ENCODE results near the gene GRB2. TPM values are rescaled to one million over a fixed set of nuclear protein-coding genes. Genes with fewer than 3 reads are reported as not detected.

The GRB2 gene
- total RNA-seq, 6 donors from 2014 or later, result 103 to 168 (median 151) TPM

DNA sequence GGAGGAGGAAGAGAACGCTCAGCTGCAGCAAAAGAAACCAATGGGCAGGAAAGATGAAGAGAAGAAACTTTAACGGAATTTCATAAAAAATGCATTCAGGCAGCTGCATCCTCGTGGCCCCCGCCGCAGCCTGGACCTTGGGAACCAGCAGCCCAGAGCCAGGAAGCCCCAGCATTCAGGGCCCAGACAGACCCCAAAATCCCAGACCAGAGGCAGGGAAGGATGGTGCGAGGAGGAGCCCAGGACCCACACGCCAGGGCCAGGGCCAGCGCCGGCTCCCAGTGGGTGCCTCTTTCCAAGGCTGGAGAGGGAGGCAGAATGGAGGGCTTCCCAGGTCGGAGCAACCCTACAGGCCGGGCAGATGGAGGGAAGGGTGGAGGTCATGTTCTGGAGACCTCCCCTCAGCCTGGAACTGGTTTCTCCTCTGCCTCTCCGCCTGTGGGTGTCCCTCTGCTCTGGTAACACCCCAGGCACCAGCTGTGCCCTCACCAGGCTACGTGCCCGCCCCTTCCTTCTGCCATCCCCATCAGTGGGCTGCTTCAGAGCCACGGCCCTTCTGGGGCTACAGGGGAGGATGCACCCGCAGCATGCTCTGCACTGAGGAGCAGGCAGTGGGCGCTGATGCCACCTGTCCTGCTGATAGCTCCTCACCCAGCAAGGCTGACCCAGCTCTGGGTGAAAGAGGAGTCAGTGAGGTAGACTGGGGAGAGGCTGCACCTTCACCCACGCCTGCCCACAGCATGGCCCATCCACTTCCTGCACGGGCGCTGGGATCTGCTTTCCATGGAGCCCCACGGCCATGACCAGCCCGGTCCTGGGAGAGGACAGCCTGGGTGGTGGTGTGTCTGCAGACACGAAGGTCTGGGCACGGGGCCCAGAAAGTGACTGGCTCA lies 133.3 kb downstream of the GRB2 start:
- H3K9me3 ChIP-seq, result no peaks in the 10 kb centered on the region
- ATAC-seq (ENCODE audit: low FRiP score in 2 of 2) (no peak), DNase-seq (peak in 1 of 2 donors; percentile 80)
- H3K4me3 ChIP-seq, result peak overlapping the region; percentile 79 to 98 (median 92)
- TF ChIP-seq EP300 (IDR thresholded peaks at IDR 0.05), result no peak
- TF ChIP-seq POLR2AphosphoS5 (IDR thresholded peaks at IDR 0.05), result no peak
- TF ChIP-seq POLR2A (IDR thresholded peaks at IDR 0.05), result no peak
- TF ChIP-seq, protein P1, sequence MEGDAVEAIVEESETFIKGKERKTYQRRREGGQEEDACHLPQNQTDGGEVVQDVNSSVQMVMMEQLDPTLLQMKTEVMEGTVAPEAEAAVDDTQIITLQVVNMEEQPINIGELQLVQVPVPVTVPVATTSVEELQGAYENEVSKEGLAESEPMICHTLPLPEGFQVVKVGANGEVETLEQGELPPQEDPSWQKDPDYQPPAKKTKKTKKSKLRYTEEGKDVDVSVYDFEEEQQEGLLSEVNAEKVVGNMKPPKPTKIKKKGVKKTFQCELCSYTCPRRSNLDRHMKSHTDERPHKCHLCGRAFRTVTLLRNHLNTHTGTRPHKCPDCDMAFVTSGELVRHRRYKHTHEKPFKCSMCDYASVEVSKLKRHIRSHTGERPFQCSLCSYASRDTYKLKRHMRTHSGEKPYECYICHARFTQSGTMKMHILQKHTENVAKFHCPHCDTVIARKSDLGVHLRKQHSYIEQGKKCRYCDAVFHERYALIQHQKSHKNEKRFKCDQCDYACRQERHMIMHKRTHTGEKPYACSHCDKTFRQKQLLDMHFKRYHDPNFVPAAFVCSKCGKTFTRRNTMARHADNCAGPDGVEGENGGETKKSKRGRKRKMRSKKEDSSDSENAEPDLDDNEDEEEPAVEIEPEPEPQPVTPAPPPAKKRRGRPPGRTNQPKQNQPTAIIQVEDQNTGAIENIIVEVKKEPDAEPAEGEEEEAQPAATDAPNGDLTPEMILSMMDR (IDR thresholded peaks at IDR 0.05), result no peak
- 53 to 60% methylated on average over 14 to 22 of the region's 24 CpGs for WGBS, 2 donors
- H3K36me3 ChIP-seq, result peaks cover 0 to 8% (median 2%) of the 10 kb centered on the region in 4 donors
- H3K27me3 ChIP-seq, result no peaks in the 10 kb centered on the region
- peak overlapping the region; percentile 93 to 99 (median 95) for H3K27ac ChIP-seq
- peaks cover 13 to 35% (median 25%) of the 10 kb centered on the region in 4 donors for H3K4me1 ChIP-seq

DNA sequence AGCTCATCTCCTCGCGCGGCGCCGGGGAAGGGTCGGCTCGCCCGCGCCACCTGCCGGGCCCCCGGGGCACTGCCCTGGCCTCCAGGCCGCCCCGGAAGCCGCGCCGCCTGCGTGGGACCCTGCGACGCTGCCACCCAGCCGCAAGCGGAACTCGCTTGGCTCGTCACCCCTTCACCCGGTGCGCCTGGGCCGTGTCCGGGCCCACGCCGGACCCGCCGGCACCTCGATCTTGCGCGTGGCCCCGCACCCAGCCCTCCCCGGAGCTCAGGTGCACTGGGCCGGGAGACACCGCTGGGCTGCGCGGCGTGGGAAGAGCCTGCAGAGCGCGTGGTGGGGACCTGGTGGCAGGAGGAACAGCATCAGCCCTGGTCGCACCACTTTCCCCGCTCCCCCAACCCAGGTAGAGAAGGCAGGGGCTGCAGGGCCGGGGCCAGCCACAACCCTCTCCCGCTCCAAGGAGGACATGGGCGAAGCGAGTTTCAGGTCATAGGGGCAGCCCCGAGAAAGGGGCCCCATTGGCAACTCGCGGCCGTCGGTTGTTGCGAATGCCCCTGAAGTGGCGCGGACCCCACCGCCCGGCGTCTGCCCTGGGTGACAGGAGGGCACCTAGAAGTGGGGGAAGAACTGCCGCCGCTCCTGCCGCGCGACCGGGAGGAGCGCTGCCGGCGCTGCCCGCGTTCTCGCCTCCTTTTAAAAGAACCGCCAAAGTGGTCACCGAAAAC lies 134.1 kb downstream of the GRB2 start:
- Histone ChIP-seq H3K27ac (peak overlapping the region; percentile 93 to 99 (median 95)), H3K4me3 (peak overlapping the region; percentile 79 to 98 (median 92)), H3K9me3 (no peaks in the 10 kb centered on the region), H3K27me3 (no peaks in the 10 kb centered on the region), H3K4me1 (peaks cover 13 to 39% (median 26%) of the 10 kb centered on the region in 4 donors), H3K36me3 (peaks cover under 1 to 13% (median 9%) of the 10 kb centered on the region in 4 donors)
- TF ChIP-seq, protein P1 (IDR thresholded peaks at IDR 0.05), result peak; percentile 95 to 100 (median 100)
- peak in 1 of 4 donors; percentile 64 for TF ChIP-seq POLR2A (IDR thresholded peaks at IDR 0.05)
- TF ChIP-seq EP300 (IDR thresholded peaks at IDR 0.05), result no peak
- peak; percentile 9 to 38 for TF ChIP-seq POLR2AphosphoS5 (IDR thresholded peaks at IDR 0.05)
- DNase-seq (peak; percentile 91 to 98), ATAC-seq (ENCODE audit: low FRiP score in 2 of 2) (peak; percentile 87 to 93)
- 0% methylated on average over 38 to 41 of the region's 74 CpGs for WGBS, 2 donors

DNA sequence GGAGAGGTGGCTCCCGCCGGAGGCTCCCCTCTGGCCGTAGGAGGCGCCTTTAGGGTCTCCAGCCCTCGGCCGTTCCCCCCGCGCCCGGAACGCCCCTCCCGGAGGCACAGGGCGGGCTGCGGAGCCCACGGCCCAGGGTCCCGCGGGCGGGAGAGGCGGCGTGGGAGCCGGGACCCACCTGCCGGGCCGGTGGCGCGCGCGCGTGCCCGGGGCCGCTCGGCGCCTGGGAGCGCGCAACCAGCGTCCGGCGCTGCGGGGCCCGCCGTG lies 134.6 kb downstream of the GRB2 start, which contains the start of gene MIF4GD:
Gene MIF4GD (minus strand): TSS at position 266 of the 267 bp plus-strand sequence. CDS start 1,036 bp downstream, outside the sequence.
- no peaks in the 10 kb centered on the region for H3K9me3 ChIP-seq
- peaks cover 6 to 17% (median 14%) of the 10 kb centered on the region in 4 donors for H3K36me3 ChIP-seq
- DNase-seq (no peak), ATAC-seq (ENCODE audit: low FRiP score in 2 of 2) (no peak)
- H3K27me3 ChIP-seq, result no peaks in the 10 kb centered on the region
- peaks cover 13 to 41% (median 26%) of the 10 kb centered on the region in 4 donors for H3K4me1 ChIP-seq
- WGBS, 2 donors, result 0% methylated on average over 6 to 7 of the region's 39 CpGs
- no peak for TF ChIP-seq POLR2AphosphoS5 (IDR thresholded peaks at IDR 0.05)
- peak in 1 of 4 donors; percentile 79 for TF ChIP-seq POLR2A (IDR thresholded peaks at IDR 0.05)
- peak within 1 kb of the TSS; percentile 95 to 99 (median 96) for H3K27ac ChIP-seq
- peak within 1 kb of the TSS; percentile 84 to 98 (median 92) for H3K4me3 ChIP-seq

GRCh38 chr17:75270218-75270965 lies 135.1 kb downstream of the GRB2 start:
- H3K4me3 ChIP-seq, result peak overlapping the region; percentile 84 to 98 (median 92)
- peak; percentile 79 to 93 for DNase-seq
- peak; percentile 76 to 80 for ATAC-seq (ENCODE audit: low FRiP score in 2 of 2)
- H3K27ac ChIP-seq, result peak overlapping the region; percentile 95 to 99 (median 96)
- H3K27me3 ChIP-seq, result no peaks in the 10 kb centered on the region
- no peaks in the 10 kb centered on the region for H3K9me3 ChIP-seq
- H3K36me3 ChIP-seq, result peaks cover 7 to 22% (median 19%) of the 10 kb centered on the region in 4 donors
- WGBS, 2 donors, result 0% methylated on average over 13 to 25 of the region's 47 CpGs
- H3K4me1 ChIP-seq, result peaks cover 13 to 46% (median 26%) of the 10 kb centered on the region in 4 donors
- TF ChIP-seq POLR2A (IDR thresholded peaks at IDR 0.05) (peak in 1 of 4 donors; percentile 30), POLR2AphosphoS5 (IDR thresholded peaks at IDR 0.05) (peak in 1 of 2 donors; percentile 24), EP300 (IDR thresholded peaks at IDR 0.05) (no peak)
- TF ChIP-seq, protein P1 (IDR thresholded peaks at IDR 0.05), result peak in 4 of 6 experiments; percentile 24 to 55 (median 36)

All from upper lobe of left lung (tissue), 6 donors.